Panc1 (cell line): ENCODE data around the gene TMEM209.
A peak's percentile ranks its signal among the peaks of the same experiment; 100 is the strongest.

ENCODE experiments used
- POLR2AphosphoS5 ChIP-seq: IDR thresholded peaks from 2 replicates; pipeline ENCODE4 v1.6.1; 2012; ENCODE audit warnings: mild to moderate bottlenecking, low read depth, low read length, moderate library complexity
- SIN3A ChIP-seq: IDR thresholded peaks from 2 replicates; pipeline ENCODE4 v1.6.1; 2012; ENCODE audit warnings: low read depth, mild to moderate bottlenecking, low read length, moderate library complexity, borderline replicate concordance; ENCODE audit not compliant: insufficient read depth
- TF ChIP-seq, protein P1 (sequence below): fragments of 450-650 bp; IDR thresholded peaks from 2 replicates; pipeline ENCODE4 v1.5.1; 2017; ENCODE audit warnings: mild to moderate bottlenecking

DNA sequence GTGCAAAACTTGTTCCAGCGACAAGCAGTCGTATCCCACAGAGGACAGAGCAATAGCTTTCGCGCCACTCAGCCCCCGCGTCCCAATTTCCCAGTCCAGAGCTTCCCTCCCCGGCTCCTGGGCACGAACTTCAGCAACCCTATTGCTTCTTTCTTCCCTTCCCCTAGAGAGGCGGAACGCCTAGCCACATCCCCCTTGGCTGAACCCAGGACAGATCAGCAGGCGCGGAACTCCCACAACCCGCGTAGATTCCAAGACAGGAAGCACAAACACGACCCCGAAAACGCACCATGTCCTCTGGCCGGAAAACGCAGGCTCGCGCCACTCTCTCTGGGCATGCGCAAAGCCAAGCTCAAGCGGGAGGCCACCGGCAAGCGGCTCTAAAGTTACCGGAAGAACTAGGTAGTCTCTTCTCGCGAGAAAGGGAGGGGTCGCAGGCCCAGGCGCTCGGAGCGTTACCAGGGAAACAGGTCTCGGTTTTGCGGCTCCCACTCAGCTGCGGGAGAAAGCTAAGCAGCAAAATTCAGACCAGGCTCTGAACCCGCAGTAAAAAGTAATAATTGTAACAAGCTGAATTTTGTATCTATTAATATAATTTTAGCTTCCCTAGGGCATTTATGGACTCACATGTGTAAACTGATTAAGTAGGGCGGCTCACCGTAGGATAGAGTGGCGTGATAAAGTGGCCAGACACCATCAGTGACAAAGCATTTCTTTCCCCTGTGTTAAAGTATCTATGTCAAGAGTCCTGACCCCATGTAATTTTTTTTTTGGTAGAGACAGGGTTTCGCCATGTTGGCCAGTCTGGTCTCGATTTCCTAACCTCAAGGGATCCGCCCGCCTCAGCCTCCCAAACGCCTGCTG lies at the start of gene TMEM209:
- TF ChIP-seq, protein P1, sequence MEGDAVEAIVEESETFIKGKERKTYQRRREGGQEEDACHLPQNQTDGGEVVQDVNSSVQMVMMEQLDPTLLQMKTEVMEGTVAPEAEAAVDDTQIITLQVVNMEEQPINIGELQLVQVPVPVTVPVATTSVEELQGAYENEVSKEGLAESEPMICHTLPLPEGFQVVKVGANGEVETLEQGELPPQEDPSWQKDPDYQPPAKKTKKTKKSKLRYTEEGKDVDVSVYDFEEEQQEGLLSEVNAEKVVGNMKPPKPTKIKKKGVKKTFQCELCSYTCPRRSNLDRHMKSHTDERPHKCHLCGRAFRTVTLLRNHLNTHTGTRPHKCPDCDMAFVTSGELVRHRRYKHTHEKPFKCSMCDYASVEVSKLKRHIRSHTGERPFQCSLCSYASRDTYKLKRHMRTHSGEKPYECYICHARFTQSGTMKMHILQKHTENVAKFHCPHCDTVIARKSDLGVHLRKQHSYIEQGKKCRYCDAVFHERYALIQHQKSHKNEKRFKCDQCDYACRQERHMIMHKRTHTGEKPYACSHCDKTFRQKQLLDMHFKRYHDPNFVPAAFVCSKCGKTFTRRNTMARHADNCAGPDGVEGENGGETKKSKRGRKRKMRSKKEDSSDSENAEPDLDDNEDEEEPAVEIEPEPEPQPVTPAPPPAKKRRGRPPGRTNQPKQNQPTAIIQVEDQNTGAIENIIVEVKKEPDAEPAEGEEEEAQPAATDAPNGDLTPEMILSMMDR: no peak
- no peak for TF ChIP-seq SIN3A
- TF ChIP-seq POLR2AphosphoS5: peak; percentile 98
